Ovary (tissue), 9 donors: ENCODE measurements around the gene MTRF1. TPM values are rescaled to one million over a fixed set of nuclear protein-coding genes. Genes with fewer than 3 reads are reported as not detected.

Source experiments
- DNase-seq, 5 donors: peaks; one replicate each; pipeline ENCODE4 v3.0.0-alpha.2; 2019 to 2020
- H3K27ac ChIP-seq, 2 donors: fragments of 200-600 bp; one replicate each; pipeline versions ENCODE4 v1.5.1 to v1.8.0; 2019 to 2022
- H3K27me3 ChIP-seq: fragments of 200-600 bp; one replicate; pipeline ENCODE4 v1.8.0; 2022
- H3K36me3 ChIP-seq: fragments of 200-600 bp; sonication (generic); one replicate; pipeline ENCODE4 v1.5.1; 2019
- H3K4me1 ChIP-seq: one replicate; pipeline ENCODE4 v1.8.1; 2013; ENCODE audit warnings: mild to moderate bottlenecking, moderate library complexity; ENCODE audit not compliant: insufficient read depth
- H3K4me3 ChIP-seq: fragments of 200-600 bp; sonication (generic); one replicate; pipeline ENCODE4 v1.5.1; 2017
- H3K9me3 ChIP-seq, 2 donors: fragments of 200-600 bp in 1 of 2; sonication (generic) in 1 of 2; one replicate each; pipeline versions ENCODE4 v1.5.1 to v1.8.1; 2013 to 2019; ENCODE audit warnings: mild to moderate bottlenecking in 1 of 2, moderate library complexity in 1 of 2
- EP300 ChIP-seq: sonication (generic); formaldehyde crosslinking; IDR thresholded peaks from one replicate; pipeline ENCODE4 v1.6.1; 2017; ENCODE audit warnings: antibody characterized with exemption
- POLR2A ChIP-seq: fragments of 450-650 bp; IDR thresholded peaks from one replicate; pipeline ENCODE4 v1.6.1; 2017; ENCODE audit warnings: antibody characterized with exemption, mild to moderate bottlenecking, moderate library complexity
- WGBS, 3 donors: extraction: QIAGEN DNeasy Blood & Tissue Kit in 1 of 3; methylation state at CpG; one replicate each; pipeline versions ENCODE4 v1.1.5 to v1.1.7; 2013 to 2017; 5-methylcytosine and 5-hydroxymethylcytosine counted together
- intact Hi-C, 4 donors: fragments of 100-400 bp; cut with DNase I; formaldehyde crosslinking; loops; one replicate each; pipeline versions ENCODE4 v1.11.0 to v1.15.1; 2022 to 2023
- polyA plus RNA-seq, 2 donors: library from polyadenylated mRNA; stranded (reverse); fragments of 200-250 nt in 1 of 2; fragments of 350-450 nt in 1 of 2; fragmentation: Illumina TruSeq in 1 of 2; extraction: RNeasy Lipid Tissue Mini Kit (QIAGEN cat#74804) in 1 of 2; gene quantifications; one replicate each; pipeline ENCODE4 v1.2.3, GENCODE V29; 2013 to 2014
- total RNA-seq, 7 donors: library from RNA; depleted of rRNA in 2 of 7; stranded (reverse); fragments of >200 nt in 2 of 7; fragmentation: NEBNext Ultra II Directional in 3 of 7; extraction: Animal tissue kit (Norgen Biotek cat#: 25700) in 3 of 7; gene quantifications; one replicate each; pipeline versions ENCODE4 v1.1.0 to v1.2.4, GENCODE V29; 2016 to 2023
- TF ChIP-seq, protein P1 (sequence below), 3 donors: fragments of 450-650 bp in 2 of 3; fragments of 200-600 bp in 1 of 3; IDR thresholded peaks; one replicate each; pipeline versions ENCODE4 v1.5.1 to v1.8.0; 2016 to 2022; ENCODE audit warnings: antibody characterized with exemption in 3 of 3, mild to moderate bottlenecking in 1 of 3
- donor health status: DM: no; HTN: no; CAD: no; lungs with moderate emphysema.
- donor health status: DM: no; HTN: no; CAD: no.
- donor health status: Bipolar disorder and iron deficiency.
- donor health status: DM: yes; HTN: yes; CAD: no.
- donor health status: DM: no; HTN: no; CAD: no.
- donor health status: DM: yes; HTN: yes; CAD: no.

Gene MTRF1
- total and polyA plus RNA-seq, 9 donors: 6.4 to 12.2 (median 8.4) TPM

DNA sequence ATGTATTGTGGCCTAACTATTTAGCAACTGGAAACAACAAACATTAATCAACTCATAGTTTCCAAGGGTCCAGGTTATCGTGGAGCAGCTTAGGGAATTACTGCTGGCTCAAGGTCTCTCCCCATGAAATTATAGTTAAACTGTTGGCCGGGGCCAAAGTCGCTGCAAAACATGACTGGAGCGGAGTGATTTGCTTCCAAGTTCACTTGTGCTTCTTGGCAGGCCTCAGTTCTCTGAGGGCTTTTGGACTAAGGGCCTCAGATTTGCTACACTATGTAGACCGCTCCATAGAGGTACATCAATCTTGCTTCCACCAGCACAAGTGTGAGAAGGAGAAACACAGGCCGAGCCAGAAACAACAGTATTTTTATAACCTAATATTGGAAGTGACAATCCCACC is 59.6 kb downstream of the MTRF1 start:
- WGBS, 3 donors: 87 to 94% (median 87%) methylated on average over 6 of the region's 6 CpGs
- TF ChIP-seq POLR2A: no peak
- TF ChIP-seq EP300: no peak
- TF ChIP-seq, protein P1, sequence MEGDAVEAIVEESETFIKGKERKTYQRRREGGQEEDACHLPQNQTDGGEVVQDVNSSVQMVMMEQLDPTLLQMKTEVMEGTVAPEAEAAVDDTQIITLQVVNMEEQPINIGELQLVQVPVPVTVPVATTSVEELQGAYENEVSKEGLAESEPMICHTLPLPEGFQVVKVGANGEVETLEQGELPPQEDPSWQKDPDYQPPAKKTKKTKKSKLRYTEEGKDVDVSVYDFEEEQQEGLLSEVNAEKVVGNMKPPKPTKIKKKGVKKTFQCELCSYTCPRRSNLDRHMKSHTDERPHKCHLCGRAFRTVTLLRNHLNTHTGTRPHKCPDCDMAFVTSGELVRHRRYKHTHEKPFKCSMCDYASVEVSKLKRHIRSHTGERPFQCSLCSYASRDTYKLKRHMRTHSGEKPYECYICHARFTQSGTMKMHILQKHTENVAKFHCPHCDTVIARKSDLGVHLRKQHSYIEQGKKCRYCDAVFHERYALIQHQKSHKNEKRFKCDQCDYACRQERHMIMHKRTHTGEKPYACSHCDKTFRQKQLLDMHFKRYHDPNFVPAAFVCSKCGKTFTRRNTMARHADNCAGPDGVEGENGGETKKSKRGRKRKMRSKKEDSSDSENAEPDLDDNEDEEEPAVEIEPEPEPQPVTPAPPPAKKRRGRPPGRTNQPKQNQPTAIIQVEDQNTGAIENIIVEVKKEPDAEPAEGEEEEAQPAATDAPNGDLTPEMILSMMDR (IDR thresholded peaks at IDR 0.05): no peak
- intact Hi-C loops: loop anchor here in 1 of 4 donors (10.0 kb wide), 1 partner anchor 69 kb away; the partner anchor contains the start of gene KBTBD6
- no peaks in the 10 kb centered on the region for H3K4me1 ChIP-seq
- DNase-seq: no peak
- H3K27ac ChIP-seq: no peak overlapping the region
- H3K27me3 ChIP-seq: no peaks in the 10 kb centered on the region
- H3K4me3 ChIP-seq: no peak overlapping the region
- no peaks in the 10 kb centered on the region for H3K36me3 ChIP-seq
- no peaks in the 10 kb centered on the region for H3K9me3 ChIP-seq

DNA sequence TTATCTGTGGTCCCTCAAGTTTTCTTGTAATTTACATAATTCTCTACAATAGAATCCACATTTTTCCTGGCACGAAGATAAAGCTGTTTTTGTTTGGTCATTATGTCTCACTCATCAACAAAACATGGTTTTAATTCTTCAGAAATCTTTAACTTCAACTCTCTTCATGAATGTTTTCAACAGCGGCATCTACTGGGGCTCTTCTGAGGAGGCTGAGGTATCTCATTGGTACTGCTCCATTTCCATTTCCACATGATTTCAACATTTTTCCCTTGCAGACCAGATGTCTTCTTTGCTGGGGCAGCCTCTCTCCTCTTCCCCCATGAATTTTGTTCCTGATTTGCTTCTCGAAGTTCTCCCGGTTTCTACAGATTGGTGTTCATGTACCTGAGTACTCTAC is 63.2 kb downstream of the MTRF1 start:
- no peak for DNase-seq
- H3K36me3 ChIP-seq: no peaks in the 10 kb centered on the region
- H3K4me3 ChIP-seq: no peak overlapping the region
- no peaks in the 10 kb centered on the region for H3K4me1 ChIP-seq
- no peaks in the 10 kb centered on the region for H3K27me3 ChIP-seq
- no peak overlapping the region for H3K27ac ChIP-seq
- no peaks in the 10 kb centered on the region for H3K9me3 ChIP-seq
- 57 to 71% (median 63%) methylated on average over 4 of the region's 4 CpGs for WGBS, 3 donors
- intact Hi-C loops: loop anchor here in 2 of 4 donors (1.0 to 10.0 kb wide), 2 partner anchors 60 to 65 kb away; partner anchors contain the start of gene KBTBD6 (in 1 of the 2)
- TF ChIP-seq EP300 (no peak), POLR2A (no peak)
- TF ChIP-seq, protein P1 (IDR thresholded peaks at IDR 0.05): no peak

DNA sequence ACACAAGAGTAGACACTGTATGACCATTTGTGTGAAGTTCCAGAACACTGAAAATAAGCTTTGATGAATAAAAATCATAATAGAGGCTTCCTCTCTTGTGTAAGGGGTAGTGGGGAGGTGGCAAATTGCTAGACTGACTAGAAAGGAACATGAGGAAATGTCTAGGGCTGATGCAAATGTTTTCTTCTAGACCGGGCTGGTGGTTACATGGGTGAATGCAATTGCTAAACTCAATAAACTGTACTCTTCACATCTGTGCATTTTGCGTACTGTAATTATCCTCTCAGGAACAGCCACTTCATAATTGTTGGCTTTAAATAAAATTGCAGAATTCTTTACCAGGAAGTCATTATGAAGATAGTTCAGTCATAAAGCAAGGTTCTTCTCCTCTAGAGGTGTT is 63.9 kb downstream of the MTRF1 start:
- no peaks in the 10 kb centered on the region for H3K9me3 ChIP-seq
- no peak for DNase-seq
- 80 to 90% (median 89%) methylated on average over 2 of the region's 2 CpGs for WGBS, 3 donors
- H3K4me3 ChIP-seq: no peak overlapping the region
- H3K36me3 ChIP-seq: no peaks in the 10 kb centered on the region
- intact Hi-C loops: no loop called here
- no peaks in the 10 kb centered on the region for H3K4me1 ChIP-seq
- TF ChIP-seq EP300: no peak
- TF ChIP-seq, protein P1 (IDR thresholded peaks at IDR 0.05): no peak
- no peak for TF ChIP-seq POLR2A
- H3K27ac ChIP-seq: no peak overlapping the region
- H3K27me3 ChIP-seq: no peaks in the 10 kb centered on the region

DNA sequence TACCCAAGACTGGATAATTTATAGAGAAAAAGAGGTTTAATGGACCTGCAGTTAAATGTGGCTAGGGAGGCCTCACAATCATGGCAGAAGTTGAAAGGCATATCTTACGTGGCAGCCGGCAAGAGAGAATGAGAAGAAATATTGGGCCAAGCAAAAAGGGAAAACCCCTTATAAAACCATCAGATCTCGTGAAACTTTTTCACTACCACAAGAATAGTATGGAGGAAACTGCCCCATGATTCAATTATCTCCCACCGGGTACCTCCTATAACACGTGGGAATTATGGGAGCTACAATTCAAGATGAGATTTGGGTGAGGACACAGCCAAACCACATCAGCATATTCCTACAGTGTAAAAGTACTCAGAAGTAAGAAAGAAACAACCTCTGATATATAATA is 64.3 kb downstream of the MTRF1 start:
- Histone ChIP-seq H3K4me1 (no peaks in the 10 kb centered on the region), H3K27ac (no peak overlapping the region), H3K9me3 (no peaks in the 10 kb centered on the region), H3K4me3 (no peak overlapping the region), H3K36me3 (no peaks in the 10 kb centered on the region), H3K27me3 (no peaks in the 10 kb centered on the region)
- no peak for DNase-seq
- no peak for TF ChIP-seq POLR2A
- TF ChIP-seq EP300: no peak
- TF ChIP-seq, protein P1 (IDR thresholded peaks at IDR 0.05): no peak
- intact Hi-C loops: no loop called here
- 86 to 90% (median 89%) methylated on average over 5 of the region's 5 CpGs for WGBS, 3 donors
